ENCODE results near the gene ATP10B. TPM values are rescaled to one million over a fixed set of nuclear protein-coding genes. Genes with fewer than 3 reads are reported as not detected.

Gene ATP10B
- total RNA-seq, 2 donors from 2014 or later, result not detected

DNA sequence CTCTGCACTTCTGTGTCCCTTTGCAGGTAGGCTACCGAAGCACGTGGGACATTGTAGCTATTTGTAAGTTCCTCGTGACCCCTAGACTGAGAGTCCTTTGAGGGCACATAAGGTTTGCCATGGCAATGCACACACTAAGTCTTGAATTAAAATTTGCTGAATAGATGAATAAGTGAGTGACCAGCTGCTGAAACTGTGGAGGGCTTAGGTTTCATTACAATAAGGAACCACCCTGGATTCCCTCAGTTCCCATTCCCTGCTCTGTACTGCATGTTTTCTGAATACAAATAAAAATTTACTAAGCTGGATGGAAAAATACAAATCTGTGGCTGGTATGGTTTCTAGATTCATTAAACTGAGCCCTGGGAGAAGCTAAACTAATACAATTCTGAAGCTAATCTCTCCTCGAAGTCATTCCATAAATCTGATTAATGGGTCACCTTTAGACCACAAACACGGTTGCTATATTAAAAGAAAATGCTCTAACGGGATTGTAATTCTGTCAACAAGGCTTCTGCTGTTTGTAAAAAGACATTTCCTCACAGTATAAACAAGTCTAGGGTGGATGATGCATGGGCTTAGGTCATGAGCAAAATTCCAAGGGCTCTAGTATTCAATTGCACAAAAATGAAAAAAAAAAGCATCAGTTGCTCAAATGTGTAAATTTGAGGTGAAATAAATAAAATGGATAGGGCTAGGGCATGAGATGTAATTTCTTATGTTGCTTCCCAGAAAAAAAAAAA lies 172.3 kb downstream of the ATP10B start:
- no peak for ATAC-seq
- H3K27ac Mint-ChIP-seq, result no peak overlapping the region
- DNase-seq (ENCODE audit: low spot score in 2 of 2), result no peak
- H3K9me3 Mint-ChIP-seq, result no peaks in the 10 kb centered on the region
- no peaks in the 10 kb centered on the region for H3K36me3 Mint-ChIP-seq

DNA sequence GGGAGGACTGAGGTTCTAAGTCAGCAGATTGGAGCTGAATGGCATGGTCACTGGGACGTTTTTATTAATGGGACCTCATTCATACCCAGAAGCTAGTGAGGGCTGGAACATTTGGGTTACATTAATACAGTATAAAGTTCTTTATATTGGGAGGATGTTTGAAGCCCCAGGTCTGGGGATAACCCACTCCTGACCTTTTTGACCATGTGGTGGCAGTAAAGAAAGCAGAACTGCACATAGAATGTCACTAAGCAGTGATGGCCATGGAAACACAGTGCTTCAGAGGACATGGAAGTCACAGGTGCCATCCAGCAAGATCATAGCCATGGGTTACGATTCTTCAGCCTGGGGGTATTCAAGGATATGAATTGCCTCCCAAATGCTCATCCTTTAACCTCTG lies 176.0 kb downstream of the ATP10B start:
- Mint-ChIP-seq H3K9me3 (no peaks in the 10 kb centered on the region), H3K27ac (peak overlapping the region in 1 of 2 donors; percentile 20), H3K36me3 (no peaks in the 10 kb centered on the region)
- ATAC-seq (no peak), DNase-seq (ENCODE audit: low spot score in 2 of 2) (no peak)

DNA sequence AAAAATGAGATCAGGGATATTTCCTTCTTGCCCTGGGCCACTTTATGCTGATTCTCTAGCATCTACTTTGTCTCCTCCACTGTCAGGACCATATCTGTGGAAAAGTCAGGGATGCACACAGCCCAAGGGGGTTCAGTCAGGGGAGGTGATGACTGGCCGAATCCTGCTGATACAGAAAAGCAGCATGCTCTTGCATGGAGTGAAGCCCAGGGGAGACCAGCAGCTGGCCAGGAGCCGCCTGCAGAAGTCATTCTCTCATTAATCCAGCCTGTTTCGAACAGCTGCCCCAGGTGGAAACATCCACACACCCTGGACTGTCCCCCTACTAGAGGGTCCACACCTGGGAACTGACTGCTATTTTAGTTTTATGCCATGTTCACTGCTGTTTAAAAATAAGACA lies 177.1 kb downstream of the ATP10B start:
- no peaks in the 10 kb centered on the region for H3K9me3 Mint-ChIP-seq
- H3K27ac Mint-ChIP-seq, result no peak overlapping the region
- H3K36me3 Mint-ChIP-seq, result no peaks in the 10 kb centered on the region
- ATAC-seq, result no peak
- DNase-seq (ENCODE audit: low spot score in 2 of 2), result no peak

DNA sequence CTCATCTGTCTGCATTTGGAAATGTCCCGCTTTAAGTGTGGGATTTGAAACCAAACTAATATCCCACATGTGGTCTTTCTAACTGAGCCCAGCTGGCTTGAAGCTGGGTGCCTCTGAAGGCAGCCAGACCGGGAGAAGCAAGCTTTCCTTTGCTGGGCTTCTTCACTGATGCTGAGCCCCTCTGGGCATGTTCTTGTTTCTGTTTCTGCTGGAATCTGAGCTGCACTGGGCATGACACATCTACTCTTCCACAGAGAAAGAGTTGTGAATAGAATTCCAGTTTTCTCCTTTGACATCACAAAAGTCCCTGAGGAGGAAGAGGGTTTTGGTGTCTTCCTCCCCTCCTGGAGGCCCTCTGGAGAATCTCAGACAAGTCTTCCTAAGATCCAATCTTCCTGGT lies 179.5 kb downstream of the ATP10B start:
- H3K9me3 Mint-ChIP-seq, result no peaks in the 10 kb centered on the region
- DNase-seq (ENCODE audit: low spot score in 2 of 2) (no peak), ATAC-seq (no peak)
- H3K36me3 Mint-ChIP-seq, result no peaks in the 10 kb centered on the region
- no peak overlapping the region for H3K27ac Mint-ChIP-seq

DNA sequence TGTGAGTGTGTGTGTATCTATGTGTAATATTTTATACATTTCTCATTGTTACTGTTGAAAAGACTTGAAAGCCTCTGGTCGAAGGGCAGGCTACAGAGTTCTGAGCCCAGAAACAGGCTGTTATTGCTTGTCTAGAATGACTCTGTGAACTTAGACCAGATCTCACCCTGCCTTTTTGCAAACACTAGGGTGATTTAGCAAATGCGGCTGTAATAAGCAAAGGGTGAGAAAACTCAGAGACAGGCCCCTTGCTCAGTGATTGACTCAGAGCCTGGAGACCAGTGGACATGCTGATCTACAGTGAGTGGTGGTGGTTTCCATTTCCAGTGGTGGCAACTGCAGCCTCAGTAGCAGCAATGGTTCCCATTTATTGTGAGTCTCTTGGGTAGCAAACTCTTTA lies 183.7 kb downstream of the ATP10B start:
- no peak for DNase-seq (ENCODE audit: low spot score in 2 of 2)
- Mint-ChIP-seq H3K36me3 (no peaks in the 10 kb centered on the region), H3K9me3 (no peaks in the 10 kb centered on the region), H3K27ac (no peak overlapping the region)
- no peak for ATAC-seq

DNA sequence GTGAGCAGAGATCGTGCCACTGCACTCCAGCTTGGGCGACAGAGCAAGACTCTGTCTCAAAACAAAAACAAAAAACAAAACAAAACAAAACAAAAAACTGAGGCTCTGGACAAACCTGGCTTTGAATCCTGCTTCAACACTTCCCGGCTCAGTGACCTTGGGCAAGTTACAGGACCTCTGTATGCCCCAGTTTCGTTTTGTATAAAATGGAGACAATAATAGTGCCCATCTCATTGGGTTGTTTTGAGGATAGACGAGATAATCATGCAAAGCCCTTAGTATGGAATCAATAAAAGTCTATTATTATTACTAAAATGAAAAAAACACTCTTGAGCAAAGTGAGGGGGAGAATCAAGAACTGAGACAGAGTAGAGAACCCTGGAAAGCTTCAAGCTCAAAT lies 184.9 kb downstream of the ATP10B start:
- Mint-ChIP-seq H3K9me3 (no peaks in the 10 kb centered on the region), H3K27ac (no peak overlapping the region), H3K36me3 (no peaks in the 10 kb centered on the region)
- ATAC-seq (no peak), DNase-seq (ENCODE audit: low spot score in 2 of 2) (no peak)

DNA sequence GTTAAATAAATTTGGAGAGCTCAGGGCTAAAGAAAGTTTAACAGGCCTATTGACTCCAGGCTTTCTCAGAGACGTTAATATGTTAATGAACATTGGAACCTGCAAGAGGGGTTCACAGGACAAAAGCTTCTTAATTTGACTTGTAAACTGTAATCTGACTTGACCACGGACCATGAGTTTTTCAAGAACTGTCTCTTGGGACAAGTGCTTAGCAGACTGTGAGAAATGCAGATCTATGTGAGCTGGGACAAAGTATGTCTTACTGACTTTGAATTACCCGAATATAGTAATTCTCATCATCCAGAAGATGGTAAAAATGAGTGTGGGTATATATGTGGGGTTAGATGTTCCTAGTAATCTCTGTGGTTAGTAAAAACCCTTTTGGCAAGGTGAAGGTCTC lies 186.6 kb downstream of the ATP10B start:
- no peak for DNase-seq (ENCODE audit: low spot score in 2 of 2)
- Mint-ChIP-seq H3K27ac (no peak overlapping the region), H3K9me3 (no peaks in the 10 kb centered on the region), H3K36me3 (no peaks in the 10 kb centered on the region)
- ATAC-seq, result no peak

DNA sequence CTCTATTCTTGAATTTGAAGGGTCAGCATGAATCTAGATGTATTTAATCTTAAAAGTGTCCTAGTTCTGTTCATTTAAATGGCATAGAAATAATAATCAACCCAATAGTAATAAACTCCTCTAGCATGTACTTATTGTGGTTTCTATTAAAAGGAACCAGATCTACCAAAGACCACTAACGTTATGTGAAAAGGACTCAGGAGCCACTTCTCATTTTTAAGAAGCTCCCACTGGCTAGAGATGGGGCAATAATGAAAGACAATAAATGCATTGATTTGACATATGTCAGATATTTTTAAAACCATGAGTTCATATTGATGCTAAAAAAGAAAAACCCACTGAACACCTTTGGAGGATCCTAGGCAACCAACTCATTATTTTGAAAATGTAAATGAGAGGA lies 191.9 kb downstream of the ATP10B start:
- no peak overlapping the region for H3K27ac Mint-ChIP-seq
- no peak for ATAC-seq
- no peak for DNase-seq (ENCODE audit: low spot score in 2 of 2)
- no peaks in the 10 kb centered on the region for H3K36me3 Mint-ChIP-seq
- H3K9me3 Mint-ChIP-seq, result no peaks in the 10 kb centered on the region

DNA sequence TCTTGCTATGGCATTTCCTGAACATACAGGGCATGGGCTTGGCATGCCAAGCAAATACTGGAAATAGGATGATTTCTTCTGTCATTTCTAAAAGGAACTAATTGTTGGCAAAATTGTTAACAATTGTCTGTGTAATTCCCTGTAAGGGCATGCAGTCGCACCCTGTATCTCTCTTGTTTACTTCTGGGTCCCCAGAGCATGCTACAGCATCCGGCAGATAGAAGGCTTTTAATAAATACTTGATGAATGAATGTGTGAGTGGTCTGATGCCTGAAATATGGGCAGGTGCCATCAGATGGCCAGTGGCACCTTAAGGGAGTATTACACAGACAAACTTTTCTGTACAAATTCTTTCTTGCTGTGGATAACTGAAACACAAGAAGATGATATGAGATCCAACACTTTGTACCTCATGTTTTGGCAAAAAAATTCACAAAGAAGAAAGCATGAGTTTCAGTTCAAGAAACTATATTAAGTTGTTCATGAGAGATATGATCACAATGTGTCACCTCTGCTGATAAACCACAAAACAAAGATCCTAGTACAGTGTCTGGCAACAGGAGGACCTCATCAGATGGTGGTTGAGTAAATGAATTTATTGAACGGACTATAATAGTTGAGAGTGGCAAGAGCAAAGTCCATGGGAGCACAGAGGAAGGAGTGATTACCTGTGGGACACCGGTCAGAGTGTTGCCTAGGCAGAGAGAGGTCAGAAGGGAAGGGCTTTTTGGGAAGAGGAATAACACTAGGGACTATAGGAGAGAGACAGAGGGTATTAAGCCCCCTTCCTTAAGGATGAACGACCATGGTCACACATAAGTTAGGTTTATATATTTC lies 194.2 kb downstream of the ATP10B start:
- peak in 1 of 2 donors; percentile 51 for ATAC-seq
- no peaks in the 10 kb centered on the region for H3K36me3 Mint-ChIP-seq
- H3K27ac Mint-ChIP-seq, result no peak overlapping the region

DNA sequence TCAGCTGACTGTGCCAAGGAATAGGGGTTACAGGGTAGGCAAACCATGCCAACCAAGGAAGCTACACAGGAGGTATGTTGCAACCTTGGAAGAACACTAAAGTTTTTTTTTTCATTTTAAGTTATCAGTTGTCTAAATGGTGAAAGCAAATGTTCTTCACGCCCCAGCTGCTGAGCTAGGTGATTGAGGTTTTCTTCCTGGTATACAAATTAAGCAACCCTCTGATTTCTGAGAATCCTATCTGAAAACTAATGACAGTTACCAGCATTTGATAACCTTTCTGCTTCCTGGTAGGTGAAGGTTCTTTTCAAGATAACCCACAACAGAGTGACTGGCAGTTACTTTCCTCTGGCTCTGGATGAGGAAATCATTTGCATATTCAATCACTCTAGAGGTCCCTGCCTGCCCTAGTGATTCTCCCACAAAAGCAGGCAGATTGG lies 194.9 kb downstream of the ATP10B start:
- ATAC-seq, result peak in 1 of 2 donors; percentile 82
- H3K36me3 Mint-ChIP-seq, result no peaks in the 10 kb centered on the region
- DNase-seq (ENCODE audit: low spot score in 2 of 2), result no peak
- H3K9me3 Mint-ChIP-seq, result no peaks in the 10 kb centered on the region
- no peak overlapping the region for H3K27ac Mint-ChIP-seq

More for the DNA sequence above, 194.2 kb downstream of the ATP10B start:
- no peak for DNase-seq (ENCODE audit: low spot score in 2 of 2)
- no peaks in the 10 kb centered on the region for H3K9me3 Mint-ChIP-seq

DNA sequence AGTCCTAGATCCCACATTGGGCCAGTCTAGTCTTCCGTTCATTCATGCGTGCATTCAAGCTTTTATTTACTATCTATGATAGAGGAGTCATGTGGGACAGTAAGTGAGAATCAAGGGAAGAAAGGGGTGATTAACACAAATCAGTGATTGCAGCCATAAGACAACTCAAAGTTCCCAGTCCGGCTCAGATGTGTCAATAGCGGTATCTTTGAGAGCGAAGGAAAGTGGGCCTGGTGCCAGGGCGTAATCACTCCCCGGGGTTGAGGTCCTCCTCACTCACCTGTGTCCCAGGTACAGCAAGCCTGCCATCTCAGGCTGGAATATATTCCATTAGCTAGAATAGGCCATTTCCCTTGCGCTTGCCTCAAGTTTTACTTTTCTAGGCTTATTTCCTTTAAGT lies 196.3 kb downstream of the ATP10B start:
- H3K36me3 Mint-ChIP-seq, result no peaks in the 10 kb centered on the region
- DNase-seq (ENCODE audit: low spot score in 2 of 2) (no peak), ATAC-seq (no peak)
- H3K9me3 Mint-ChIP-seq, result no peaks in the 10 kb centered on the region
- H3K27ac Mint-ChIP-seq, result no peak overlapping the region

DNA sequence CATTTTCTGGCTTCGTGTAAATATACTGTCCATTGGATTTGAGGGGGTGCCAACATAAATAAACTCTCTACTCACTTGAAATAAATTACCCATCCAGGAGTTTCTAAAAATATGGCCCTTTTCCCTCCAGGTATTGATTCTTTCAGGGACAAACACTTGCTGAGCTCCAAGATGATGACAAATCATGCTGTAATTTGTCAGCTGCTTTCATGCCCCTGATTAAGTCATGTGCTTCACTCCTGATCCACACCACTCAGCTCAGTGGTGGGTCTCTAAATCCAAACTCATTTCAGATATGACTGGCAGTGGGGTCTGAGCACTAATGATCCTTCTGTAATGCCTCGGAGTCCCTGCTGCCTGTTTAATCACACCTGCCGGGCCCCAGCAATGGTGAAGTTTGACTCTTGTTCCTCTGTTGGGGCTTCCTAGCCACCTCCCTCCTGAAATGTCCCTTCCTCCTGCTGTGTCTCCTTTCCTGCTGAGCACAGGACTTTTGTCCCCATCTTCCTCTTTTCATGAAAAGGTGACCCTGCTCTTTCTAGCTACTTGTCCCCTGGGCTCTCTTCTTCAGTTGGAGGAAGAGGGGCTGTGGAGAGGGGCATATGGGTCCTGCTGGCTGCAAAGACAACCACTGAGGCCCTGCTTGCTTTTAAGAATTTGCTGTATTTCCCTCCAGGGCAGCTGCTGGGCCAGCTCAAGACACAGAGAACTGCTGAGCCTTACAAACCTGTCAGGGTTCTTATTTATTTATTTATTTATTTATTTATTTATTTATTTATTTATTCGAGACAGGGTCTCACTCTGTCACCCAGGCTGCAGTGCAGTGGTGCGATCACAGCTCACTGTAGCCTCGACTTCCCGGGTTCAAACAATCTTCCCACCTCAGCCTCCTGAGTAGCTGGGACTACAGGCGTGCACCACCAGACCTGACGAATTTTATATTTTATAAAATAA lies 200.0 kb downstream of the ATP10B start:
- Mint-ChIP-seq H3K27ac (no peak overlapping the region), H3K36me3 (no peaks in the 10 kb centered on the region), H3K9me3 (no peaks in the 10 kb centered on the region)
- DNase-seq (ENCODE audit: low spot score in 2 of 2), result no peak
- no peak for ATAC-seq

DNA sequence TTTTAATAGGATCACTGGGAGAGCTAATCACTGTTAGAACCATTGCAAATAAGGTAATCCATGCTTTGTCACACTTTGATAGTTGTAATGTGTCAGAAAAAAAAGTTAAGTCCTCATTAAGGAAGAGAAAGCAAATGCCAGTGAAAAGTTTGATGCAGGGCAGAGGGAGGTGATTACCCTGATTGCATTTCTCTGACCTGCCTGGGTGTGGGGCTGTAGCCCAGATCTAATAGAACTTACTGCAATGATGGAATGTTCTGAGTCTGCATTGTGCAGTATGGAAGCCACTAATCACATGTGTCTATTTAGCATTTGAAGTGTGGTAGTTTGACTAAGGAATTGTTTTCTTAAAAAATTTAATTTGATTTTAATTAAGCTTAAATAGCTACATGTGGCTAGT lies 202.7 kb downstream of the ATP10B start:
- DNase-seq (ENCODE audit: low spot score in 2 of 2), result no peak
- peak in 1 of 2 donors; percentile 59 for ATAC-seq
- Mint-ChIP-seq H3K9me3 (no peaks in the 10 kb centered on the region), H3K36me3 (no peaks in the 10 kb centered on the region), H3K27ac (no peak overlapping the region)

DNA sequence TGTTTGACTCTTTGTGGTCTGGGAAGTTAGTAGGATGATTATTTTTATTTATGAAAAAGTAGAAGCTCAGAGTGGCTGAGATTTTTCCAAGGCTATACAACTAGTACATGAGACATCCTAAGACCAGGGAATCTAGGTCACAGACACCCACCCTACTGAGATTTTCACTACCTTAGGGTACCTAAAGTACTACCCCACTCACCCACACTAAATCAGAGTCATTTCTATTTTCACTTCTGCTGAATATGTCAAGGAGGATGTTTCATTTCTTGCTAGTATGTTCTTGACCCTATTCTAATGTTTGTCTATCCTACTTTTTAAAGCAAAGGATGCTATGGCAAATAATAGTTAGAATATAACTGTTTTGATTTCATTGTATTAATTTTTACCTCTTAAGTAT lies 206.0 kb downstream of the ATP10B start:
- Mint-ChIP-seq H3K36me3 (no peaks in the 10 kb centered on the region), H3K9me3 (no peaks in the 10 kb centered on the region), H3K27ac (no peak overlapping the region)
- ATAC-seq (no peak), DNase-seq (ENCODE audit: low spot score in 2 of 2) (no peak)

DNA sequence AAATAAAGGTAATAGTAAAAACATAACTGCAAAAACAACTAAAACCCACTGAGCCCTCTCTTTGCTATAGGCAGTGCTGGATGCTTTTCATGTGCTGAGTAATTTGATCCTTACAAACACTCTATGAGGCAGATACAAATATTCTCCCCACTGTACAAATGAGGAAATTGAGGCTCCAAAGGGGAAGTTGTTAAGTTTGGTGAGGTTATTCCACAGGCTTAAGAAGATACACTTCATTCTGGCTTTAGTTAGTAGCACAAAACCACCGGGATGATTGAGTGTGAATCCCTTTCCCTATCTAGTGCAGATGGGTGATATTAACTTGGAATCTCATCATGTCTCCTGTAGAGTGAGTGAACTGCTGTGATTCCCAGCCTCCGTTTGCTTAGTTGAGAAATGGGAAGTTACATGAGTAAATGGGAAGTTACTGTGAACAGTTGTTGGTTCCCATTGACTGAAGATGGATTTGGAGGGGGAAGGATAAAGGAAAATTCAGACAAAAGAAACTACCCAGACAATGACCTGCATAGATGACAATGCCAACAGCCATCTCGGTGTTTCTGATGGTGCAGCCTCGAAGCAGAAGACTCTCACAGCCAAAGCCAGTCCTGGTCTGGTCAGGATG lies 208.3 kb downstream of the ATP10B start:
- H3K36me3 Mint-ChIP-seq, result no peaks in the 10 kb centered on the region
- DNase-seq (ENCODE audit: low spot score in 2 of 2) (no peak), ATAC-seq (no peak)
- H3K27ac Mint-ChIP-seq, result no peak overlapping the region
- peaks cover 0 to 4% of the 10 kb centered on the region in 2 donors for H3K9me3 Mint-ChIP-seq

DNA sequence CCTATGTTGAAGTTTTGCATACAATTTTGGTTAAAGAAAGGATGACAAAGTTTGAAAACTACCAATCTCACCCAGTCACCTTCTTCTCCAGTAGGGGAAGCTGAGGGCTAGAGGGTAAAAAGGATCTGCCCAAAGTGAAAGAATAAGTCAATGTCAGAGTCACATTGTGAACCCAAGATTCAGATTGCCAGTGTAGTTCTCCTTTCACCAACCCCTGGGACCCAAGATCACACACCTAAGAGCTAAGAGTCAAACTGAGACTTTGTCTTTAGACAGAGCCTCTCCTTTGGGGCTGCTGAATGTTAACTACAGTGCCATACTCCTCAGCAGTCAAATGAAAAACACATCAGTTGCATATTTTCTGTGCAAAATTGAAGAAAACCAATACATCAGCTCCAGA lies 210.6 kb downstream of the ATP10B start:
- peak in 1 of 2 donors; percentile 38 for ATAC-seq
- no peak overlapping the region for H3K27ac Mint-ChIP-seq
- DNase-seq (ENCODE audit: low spot score in 2 of 2), result no peak

More for the DNA sequence above, 210.6 kb downstream of the ATP10B start:
- Mint-ChIP-seq H3K36me3 (no peaks in the 10 kb centered on the region), H3K9me3 (peaks cover 5 to 10% of the 10 kb centered on the region in 2 donors)
